Ecto neural progenitor cell (in vitro differentiated cells): Measurements from ENCODE around the gene GALNT2.

Experiments used
- DNase-seq: peaks from one replicate; pipeline ENCODE4 v3.0.0-alpha.2; 2018; ENCODE audit warnings: low spot score

GALNT2 gene

GRCh38 chr1:230112782-230113181 lies 45.7 kb downstream of the GALNT2 start:
- no peak for DNase-seq

DNA sequence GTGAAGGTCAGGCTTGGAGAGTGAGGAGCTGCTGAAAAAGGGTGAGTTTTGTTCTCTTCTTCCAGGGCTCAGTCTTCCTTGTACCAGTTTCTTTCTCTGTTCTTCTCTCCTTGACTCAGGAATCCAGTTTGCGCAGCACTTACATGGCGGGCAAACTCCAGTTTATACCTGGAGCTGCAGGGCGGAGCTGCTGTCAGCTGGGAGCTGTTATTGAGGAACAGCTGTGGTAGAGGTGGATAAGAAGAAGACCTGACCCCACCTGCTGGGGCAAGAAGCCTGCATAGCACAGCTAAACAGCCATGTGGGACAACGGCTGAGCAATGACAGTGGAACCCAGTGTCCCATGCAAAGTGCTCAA lies 46.2 kb downstream of the GALNT2 start:
- DNase-seq: no peak

GRCh38 chr1:230113593-230114236 lies 46.7 kb downstream of the GALNT2 start:
- no peak for DNase-seq

DNA sequence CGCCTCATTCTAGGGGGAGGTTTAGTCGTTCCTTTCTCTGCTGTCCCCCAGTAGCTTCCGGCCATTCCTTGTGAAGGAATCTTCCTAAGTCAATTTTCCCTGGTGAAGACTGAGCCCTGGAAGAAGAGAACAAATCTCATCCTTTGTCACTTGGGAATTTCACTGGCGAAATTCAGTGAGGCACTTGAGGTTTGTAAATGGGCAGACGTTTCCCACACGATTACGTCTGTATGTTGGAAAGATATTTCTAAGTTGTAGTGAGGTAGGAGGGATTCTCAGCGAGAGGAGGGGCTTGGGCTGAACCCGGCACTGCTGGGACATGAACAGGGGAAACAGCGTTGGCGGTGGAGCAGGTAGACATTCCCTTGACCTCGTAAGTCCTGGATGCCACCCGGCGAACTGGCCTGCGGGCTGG lies 47.2 kb downstream of the GALNT2 start:
- DNase-seq: no peak

GRCh38 chr1:230117694-230118093 lies 50.7 kb downstream of the GALNT2 start:
- DNase-seq: no peak

GRCh38 chr1:230119340-230119739 lies 52.3 kb downstream of the GALNT2 start:
- DNase-seq: no peak

GRCh38 chr1:230120289-230120920 lies 53.4 kb downstream of the GALNT2 start:
- no peak for DNase-seq

DNA sequence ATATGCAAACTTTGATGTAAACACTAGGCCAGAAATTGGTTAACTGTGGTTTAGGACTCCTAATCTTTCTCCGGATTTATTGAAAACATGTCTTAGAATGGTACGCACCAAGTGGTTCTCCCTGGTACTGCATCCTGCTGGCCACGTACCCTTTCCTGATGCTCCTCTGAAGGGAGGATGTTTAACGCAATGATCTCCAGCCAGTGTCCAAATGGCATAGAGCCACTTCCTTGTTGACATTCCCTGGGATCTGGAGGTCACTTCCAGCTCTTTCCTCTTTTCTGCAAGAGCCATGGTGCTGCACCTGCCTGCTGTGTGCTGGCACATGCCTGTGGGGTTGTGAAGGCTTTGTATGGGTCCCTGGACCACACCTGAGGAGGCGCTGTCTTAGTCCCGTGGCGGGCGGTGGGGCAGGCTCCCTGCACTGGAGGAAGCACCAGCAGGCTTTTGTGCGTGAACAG lies 53.9 kb downstream of the GALNT2 start:
- DNase-seq: no peak

- DNase-seq: no peak
Observed at GRCh38 chr1:230121950-230122349, 54.9 kb downstream of the GALNT2 start.

DNA sequence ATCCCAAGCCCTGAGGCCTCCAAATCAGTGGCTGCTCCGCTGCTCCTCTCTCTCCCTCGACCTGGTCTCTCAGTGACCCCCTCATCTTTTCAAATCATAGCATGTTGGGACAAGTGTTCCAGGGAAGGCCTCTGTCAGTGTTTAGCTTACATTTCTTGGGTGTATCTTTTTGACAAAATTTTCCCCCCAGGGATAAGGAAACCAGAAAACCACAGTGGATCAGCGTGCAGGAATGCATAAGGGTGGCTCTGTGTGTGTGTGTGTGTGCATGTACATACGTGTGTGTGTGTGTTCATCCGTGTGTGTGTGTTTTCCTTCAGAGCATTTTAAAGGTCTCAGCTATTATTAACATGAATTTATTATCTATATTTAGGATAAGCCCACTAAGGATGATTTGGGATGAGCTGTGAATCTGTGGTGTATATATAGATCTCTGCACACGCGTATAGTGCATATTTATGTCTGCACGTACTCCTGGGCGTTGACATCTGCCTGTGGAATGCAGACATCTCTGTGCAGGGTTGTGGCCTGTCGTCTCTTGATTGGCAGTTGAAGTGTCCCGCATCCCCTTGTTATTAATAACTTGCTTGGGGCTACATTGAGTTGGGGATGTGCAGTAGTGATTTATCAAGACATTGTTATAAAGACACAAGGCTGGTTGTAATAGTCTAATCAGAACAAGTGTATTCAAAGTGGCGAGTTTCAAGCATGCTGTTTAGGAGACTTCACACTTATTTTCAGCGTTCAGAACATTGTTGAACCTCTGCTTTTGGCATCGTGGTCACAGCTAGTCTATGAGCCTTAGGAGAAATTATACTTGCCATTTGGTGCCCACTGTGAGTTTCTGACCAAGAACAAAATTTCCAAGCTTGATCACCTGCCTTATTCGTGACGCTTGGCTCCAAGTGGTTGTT lies 55.6 kb downstream of the GALNT2 start:
- no peak for DNase-seq

DNA sequence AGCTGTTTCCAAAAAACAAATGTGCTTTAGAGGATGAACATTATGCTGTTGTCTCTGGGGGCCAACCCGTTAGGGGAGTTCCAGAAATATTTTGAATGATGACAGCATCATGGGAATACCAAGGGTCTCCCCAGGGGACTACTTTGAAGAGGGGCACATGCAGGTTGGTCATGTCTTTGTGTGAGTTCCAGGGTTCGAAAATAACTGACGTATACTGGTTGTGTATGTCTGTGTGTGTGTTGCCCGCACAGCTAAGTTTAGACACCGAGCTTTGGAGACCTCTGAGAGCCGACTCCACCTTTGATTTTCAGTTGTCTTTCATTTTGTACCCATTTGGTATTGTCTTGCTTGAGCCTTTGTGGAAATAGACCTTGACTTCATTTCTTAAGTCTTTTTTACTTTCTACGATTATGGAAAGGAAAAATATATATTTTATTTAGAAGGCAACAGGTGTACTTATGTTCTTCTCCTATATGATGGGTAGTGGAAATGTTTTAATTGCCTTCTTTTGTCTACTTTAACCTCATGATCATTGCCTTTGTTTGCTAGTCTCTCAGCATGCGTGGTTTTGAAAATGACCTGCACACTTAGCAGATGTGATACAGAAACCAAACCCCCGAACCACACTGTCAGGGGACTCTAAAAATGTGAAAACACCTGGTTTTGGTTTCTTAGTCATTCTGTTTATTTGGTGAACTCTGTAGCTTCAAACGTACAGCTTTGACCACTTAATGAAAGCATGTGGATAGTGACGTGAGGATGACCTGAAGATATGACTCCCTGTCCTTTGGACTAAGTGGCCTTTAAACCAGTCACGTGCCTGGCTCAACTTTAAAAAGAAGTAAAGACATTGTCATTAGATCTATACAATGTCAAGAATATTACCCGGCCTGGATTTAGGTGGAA lies 56.5 kb downstream of the GALNT2 start:
- DNase-seq: no peak

DNA sequence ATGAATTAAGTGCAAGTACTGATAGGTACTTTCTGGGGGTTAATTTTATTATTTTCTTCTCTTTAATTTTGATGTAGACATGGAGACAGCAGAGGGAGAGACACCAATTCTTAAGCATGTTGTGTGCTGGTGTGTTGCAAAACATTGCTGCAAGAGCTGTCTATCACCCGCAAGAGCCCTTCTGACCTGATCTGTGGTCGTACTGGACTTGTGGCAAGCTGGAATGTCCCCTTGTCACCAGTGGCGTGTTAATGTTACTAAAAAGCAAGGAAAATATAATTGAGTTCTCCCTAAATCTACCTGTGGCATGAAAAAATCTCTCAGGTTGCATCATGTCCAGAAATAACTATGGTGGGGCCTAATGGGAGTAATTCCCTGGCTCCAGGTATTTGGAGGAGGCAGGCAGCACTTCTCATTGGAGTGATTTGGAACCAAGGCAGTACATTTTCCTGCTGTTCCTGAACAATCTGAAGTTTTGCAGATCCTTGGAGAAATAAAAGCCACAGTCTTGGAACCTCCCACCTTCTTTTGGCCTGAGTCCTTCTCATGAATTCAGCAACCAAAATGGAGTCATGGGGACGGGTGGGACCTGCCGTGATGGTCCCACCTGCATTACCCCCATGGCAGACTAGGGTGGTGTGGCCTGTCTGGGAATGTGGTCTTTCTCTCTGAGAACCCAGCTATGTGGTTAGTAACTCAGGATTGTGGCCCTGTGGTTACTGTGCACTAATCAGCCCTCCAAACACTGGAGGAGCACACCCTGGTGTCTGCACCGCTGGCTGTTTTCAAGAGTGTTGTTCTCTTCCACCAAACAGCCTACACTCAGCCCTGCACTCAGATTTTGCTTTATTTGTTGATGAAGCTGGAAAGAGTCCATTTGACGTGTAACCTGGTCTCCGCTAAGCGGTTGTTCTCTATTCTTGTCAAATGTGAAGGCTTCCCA lies 57.4 kb downstream of the GALNT2 start:
- no peak for DNase-seq

GRCh38 chr1:230125141-230125540 lies 58.1 kb downstream of the GALNT2 start:
- no peak for DNase-seq

GRCh38 chr1:230125640-230126528 lies 58.8 kb downstream of the GALNT2 start:
- no peak for DNase-seq

GRCh38 chr1:230126529-230127104 lies 59.6 kb downstream of the GALNT2 start:
- no peak for DNase-seq

DNA sequence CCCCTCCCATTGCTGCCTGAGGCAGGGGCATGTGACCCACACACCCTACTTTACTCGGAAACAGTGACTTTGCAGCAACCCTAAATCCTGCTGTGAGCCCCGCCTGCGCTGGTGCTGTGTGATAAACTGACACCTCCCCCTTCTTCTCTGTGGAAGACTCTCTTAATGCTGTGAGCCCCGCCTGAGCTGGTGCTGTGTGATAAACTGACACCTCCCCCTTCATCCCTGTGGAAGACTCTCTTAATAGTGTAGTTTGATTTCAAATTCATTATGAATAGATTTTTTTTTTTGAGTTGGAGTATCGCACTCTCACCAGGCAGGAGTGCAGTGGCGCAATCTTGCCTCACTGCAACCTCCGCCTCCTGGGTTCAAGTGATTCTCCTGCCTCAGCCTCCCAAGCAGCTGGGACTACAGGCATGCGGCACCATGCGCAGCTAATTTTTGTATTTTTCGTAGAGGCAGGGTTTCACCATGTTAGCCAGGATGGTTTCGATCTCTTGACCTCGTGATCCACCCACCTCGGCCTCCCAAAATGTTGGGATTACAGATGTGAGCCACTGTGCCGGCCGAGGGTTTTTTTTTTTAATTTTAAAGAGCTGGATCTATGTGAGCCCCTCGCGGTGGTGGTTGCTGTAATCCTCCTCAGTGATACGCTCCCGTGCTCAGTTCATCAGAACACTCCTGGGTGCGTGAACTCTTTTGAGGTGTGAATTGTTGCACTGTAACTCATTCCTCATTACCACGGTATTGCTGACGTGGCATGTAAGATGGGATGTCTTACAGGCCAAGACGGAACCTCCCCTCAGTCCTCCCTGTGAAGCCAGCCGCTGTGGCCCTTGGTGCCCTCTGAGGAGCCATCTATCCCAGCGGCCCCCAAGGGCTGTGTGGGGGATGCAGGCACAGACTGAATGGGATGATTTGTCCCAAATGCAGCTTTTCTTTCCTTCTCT lies 60.3 kb downstream of the GALNT2 start:
- DNase-seq: no peak

DNA sequence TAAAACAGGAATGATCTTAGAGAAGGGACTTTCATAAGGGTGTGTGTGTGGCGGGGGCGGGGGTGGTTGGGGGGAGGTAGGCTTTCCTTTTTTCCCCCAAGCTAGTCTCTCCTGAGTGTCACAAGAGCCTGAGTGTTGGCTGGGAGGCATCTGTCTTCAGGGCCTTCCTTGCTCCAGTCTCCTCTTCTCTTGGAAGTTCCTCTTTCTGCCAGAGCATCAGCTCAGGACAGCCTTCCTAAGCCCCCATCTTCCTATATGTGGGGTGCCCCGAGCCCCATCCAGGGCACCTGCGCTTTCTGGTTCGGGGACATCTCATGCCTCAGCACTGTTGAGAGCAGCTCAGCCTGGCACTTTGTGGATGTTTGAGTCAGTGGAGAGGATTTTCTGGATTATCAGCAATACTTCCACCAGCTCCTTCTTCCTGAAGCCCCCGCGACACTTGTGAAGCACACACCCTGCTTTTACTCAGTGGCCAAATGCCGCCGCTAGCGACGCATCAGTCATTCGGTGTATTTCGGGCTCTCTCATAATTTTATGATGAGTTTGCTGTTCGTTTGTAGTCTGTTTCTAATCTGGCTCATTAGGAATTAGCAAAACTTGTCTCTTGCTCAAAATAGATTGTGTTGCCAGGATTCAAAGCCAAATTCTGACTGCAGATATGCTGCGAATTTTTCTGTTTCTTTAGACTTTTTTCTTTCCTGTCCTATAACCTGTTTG lies 61.7 kb downstream of the GALNT2 start:
- DNase-seq: no peak

- DNase-seq: no peak
Observed at GRCh38 chr1:230129341-230129740, 62.3 kb downstream of the GALNT2 start.
